Measurements from ENCODE around the gene PDGFRB. TPM values are rescaled to one million over a fixed set of nuclear protein-coding genes. Genes with fewer than 3 reads are reported as not detected.

Gene PDGFRB
- total RNA-seq, 3 donors from 2014 or later: 53.7 to 243 (median 146) TPM

- Histone ChIP-seq H3K4me1 (no peaks in the 10 kb centered on the region), H3K4me3 (no peak overlapping the region), H3K27me3 (no peaks in the 10 kb centered on the region), H3K9me3 (no peaks in the 10 kb centered on the region), H3K36me3 (no peaks in the 10 kb centered on the region), H3K27ac (no peak overlapping the region)
- TF ChIP-seq POLR2A (IDR thresholded peaks at IDR 0.05) (no peak), POLR2AphosphoS5 (IDR thresholded peaks at IDR 0.05) (no peak)
- TF ChIP-seq, protein P1, sequence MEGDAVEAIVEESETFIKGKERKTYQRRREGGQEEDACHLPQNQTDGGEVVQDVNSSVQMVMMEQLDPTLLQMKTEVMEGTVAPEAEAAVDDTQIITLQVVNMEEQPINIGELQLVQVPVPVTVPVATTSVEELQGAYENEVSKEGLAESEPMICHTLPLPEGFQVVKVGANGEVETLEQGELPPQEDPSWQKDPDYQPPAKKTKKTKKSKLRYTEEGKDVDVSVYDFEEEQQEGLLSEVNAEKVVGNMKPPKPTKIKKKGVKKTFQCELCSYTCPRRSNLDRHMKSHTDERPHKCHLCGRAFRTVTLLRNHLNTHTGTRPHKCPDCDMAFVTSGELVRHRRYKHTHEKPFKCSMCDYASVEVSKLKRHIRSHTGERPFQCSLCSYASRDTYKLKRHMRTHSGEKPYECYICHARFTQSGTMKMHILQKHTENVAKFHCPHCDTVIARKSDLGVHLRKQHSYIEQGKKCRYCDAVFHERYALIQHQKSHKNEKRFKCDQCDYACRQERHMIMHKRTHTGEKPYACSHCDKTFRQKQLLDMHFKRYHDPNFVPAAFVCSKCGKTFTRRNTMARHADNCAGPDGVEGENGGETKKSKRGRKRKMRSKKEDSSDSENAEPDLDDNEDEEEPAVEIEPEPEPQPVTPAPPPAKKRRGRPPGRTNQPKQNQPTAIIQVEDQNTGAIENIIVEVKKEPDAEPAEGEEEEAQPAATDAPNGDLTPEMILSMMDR (IDR thresholded peaks at IDR 0.05): no peak
- intact Hi-C loops (cut with DNase I; ENCODE audit: low total_unique reads): loop anchor here (5.0 kb wide), 1 partner anchor 934 kb away; no protein-coding TSS in a partner anchor
- DNase-seq (ENCODE audit: low spot score in 2 of 2): no peak
These were observed 54.6 kb downstream of the PDGFRB start for GRCh38 chr5:150101023-150101422.

DNA sequence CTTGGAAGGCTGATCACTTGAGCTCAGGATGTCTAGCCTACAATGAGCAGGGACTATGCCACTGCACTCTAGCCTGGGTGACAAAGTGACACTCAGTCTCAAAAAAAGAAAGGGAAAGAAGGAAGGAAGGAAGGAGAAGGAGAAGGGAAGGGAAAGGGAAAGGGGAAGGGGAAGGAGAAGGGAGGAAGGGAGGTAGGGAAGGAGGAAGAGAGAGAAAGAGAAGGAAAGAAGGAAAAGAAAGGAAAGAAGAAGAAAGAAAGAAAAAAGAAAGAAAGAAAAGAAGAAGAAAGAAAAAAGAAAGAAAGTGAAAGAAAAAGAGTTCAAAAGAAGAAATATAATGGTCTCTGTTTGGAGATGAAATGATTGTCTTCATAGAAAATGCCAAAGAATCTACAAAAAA is 58.5 kb downstream of the PDGFRB start:
- Histone ChIP-seq H3K4me1 (no peaks in the 10 kb centered on the region), H3K27me3 (no peaks in the 10 kb centered on the region), H3K27ac (no peak overlapping the region), H3K36me3 (no peaks in the 10 kb centered on the region), H3K4me3 (no peak overlapping the region), H3K9me3 (no peaks in the 10 kb centered on the region)
- DNase-seq (ENCODE audit: low spot score in 2 of 2): no peak
- intact Hi-C loops (cut with DNase I; ENCODE audit: low total_unique reads): no loop called here
- TF ChIP-seq POLR2AphosphoS5 (IDR thresholded peaks at IDR 0.05) (no peak), POLR2A (IDR thresholded peaks at IDR 0.05) (no peak)
- TF ChIP-seq, protein P1 (IDR thresholded peaks at IDR 0.05): no peak

GRCh38 chr5:150092159-150092787 is 63.4 kb downstream of the PDGFRB start:
- intact Hi-C loops (cut with DNase I; ENCODE audit: low total_unique reads): loop anchor here (5.0 kb wide), 1 partner anchor 185 kb away; no protein-coding TSS in a partner anchor

GRCh38 chr5:150085950-150086715 is 69.5 kb downstream of the PDGFRB start, which contains the start of gene CSF1R:
TSS of gene CSF1R (minus strand) at chr5:150086554. CDS start at chr5:150086427, 127 bp downstream.
- Histone ChIP-seq H3K36me3 (no peaks in the 10 kb centered on the region), H3K4me1 (no peaks in the 10 kb centered on the region), H3K9me3 (no peaks in the 10 kb centered on the region), H3K27ac (no peak within 1 kb of the TSS), H3K27me3 (no peaks in the 10 kb centered on the region), H3K4me3 (peak within 1 kb of the TSS; percentile 24 to 41 (median 41))
- TF ChIP-seq, protein P1 (IDR thresholded peaks at IDR 0.05): no peak
- TF ChIP-seq POLR2A (IDR thresholded peaks at IDR 0.05) (no peak), POLR2AphosphoS5 (IDR thresholded peaks at IDR 0.05) (no peak)
- intact Hi-C loops (cut with DNase I; ENCODE audit: low total_unique reads): no loop called here
- peak in 1 of 2 donors; percentile 6 for DNase-seq (ENCODE audit: low spot score in 2 of 2)

More at GRCh38 chr5:150092159-150092787, 63.4 kb downstream of the PDGFRB start:
- H3K36me3 ChIP-seq: no peaks in the 10 kb centered on the region
- H3K4me3 ChIP-seq: no peak overlapping the region
- TF ChIP-seq POLR2AphosphoS5 (IDR thresholded peaks at IDR 0.05) (no peak), POLR2A (IDR thresholded peaks at IDR 0.05) (no peak)
- TF ChIP-seq, protein P1 (IDR thresholded peaks at IDR 0.05): no peak
- DNase-seq (ENCODE audit: low spot score in 2 of 2): no peak
- H3K27me3 ChIP-seq: no peaks in the 10 kb centered on the region
- no peak overlapping the region for H3K27ac ChIP-seq
- no peaks in the 10 kb centered on the region for H3K9me3 ChIP-seq
- no peaks in the 10 kb centered on the region for H3K4me1 ChIP-seq

Data from breast epithelium (tissue), 4 donors.